Activated naive CD4-positive, alpha-beta T cell (primary cell): ENCODE data around the gene LHPP.
"Not testable (repeated sequence)": the region's sequence is repeated elsewhere in the genome, so short reads cannot be mapped to it uniquely, and the experiment has no call there.

Experiments
- DNase-seq, 4 experiments: peaks; one replicate each; lab custom pipeline; 2025; lab: John Stamatoyannopoulos, UW

Gene LHPP

GRCh38 chr10:124573726-124574455 lies 112.3 kb downstream of the LHPP start:
- no peak for DNase-seq

- DNase-seq = no peak
Measured at GRCh38 chr10:124574456-124575070, 112.9 kb downstream of the LHPP start.

- no peak for DNase-seq
Measured at GRCh38 chr10:124575107-124576035, 113.7 kb downstream of the LHPP start.

DNA sequence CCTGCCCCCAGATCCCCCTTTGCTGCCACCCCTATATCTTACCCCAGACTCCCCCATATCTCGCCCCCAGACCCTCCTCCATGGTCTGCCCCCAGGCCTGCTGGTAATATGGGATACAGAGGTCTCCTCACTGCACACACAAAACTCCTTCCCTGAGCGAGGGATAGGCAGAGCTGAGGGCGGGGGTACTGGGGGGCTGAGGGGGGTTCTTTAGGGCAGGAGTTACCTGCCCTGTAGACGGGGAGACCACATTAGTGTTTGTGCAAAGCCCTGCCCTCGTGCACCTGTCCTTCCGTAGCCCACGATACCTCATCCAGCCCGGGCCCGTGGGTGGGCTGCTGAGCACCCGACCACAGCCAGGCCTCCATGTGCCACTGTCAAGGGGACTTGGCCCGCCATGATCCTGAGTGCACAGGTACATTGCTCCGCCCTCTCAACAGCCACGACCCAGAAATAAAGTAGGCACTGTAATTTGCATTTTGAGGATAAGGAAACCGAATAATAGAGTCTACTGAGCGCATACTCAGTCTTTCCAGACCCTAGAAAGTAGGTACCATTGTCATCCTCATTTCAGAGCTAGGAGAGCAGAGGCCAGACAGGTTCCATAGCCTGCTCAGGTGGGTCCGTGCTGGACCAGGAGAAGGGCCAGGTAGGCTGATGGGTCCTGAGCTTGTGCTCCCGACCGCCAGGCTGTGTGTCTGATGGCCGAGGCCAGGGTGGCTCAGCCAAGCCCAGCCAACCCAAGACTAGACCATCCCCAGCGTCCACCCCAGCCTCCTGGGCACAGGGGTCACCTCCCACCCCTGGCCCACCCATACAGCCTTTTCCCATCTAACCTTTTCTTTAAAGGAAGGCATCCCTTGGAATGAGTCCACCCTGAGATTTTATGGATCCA lies 115.2 kb downstream of the LHPP start:
- no peak for DNase-seq

GRCh38 chr10:124577651-124578050 lies 116.0 kb downstream of the LHPP start:
- no peak for DNase-seq

DNA sequence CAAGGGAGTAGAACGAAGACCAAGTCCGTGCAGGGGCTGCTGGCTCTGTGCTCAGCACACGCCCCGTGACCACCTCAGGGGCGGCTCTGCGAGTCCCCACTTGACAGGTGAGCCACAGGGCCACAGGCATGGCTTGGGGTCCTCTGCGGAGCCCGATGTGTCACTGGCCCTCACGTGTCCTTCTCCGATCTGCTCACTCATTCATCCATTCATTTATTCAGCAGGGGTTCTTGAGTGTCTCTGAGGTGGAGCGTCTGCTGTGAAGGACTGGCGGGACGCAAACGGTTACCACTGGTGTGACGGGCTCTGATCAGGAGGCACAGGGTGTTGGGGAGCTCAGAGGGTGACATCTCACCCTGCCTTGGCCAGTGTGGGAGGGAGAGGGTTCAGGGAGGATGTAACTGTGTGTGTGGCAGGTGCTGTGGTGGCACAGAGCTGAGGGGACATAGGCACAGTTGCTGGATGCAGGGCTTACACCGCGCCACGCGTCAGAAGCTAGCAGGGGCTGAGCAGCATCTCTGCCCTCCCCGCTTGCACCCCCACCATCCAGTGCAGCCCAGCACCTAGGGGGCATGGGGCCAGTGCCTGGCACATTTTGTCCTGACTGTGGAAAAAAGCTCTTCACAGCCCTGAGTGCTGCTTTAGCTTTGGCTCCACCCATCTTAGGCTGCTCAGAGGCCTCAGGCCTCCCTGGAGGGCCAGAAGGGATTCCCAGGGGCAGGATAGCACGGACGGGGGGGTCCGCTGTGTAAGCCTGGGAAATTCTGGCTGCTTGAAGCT lies 116.8 kb downstream of the LHPP start:
- DNase-seq = no peak

DNA sequence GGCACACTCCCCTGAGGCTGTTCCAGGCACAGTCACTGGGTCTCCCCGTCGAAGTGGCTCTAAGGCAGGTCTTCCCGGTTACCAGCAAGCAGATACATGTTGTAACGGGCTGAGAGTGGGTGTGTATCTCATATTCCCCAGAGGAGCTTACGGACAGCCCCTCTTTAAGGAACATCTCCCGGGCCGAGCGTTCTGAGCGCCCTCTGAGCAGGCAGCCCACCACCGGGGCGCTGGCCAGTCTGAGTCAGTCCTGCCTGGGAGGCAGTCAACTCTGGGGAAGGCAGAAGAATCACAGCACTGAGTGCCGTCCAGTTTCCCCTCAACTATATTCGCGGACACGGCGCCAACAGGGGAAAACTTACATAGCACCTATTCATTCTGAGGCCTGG lies 117.4 kb downstream of the LHPP start:
- no peak for DNase-seq

- no peak for DNase-seq
Measured at GRCh38 chr10:124586142-124586541, 124.5 kb downstream of the LHPP start.

- DNase-seq = no peak
Measured at GRCh38 chr10:124587811-124588211, 126.2 kb downstream of the LHPP start.

- not testable (repeated sequence) for DNase-seq
Measured at GRCh38 chr10:124588341-124588735, 126.7 kb downstream of the LHPP start.

DNA sequence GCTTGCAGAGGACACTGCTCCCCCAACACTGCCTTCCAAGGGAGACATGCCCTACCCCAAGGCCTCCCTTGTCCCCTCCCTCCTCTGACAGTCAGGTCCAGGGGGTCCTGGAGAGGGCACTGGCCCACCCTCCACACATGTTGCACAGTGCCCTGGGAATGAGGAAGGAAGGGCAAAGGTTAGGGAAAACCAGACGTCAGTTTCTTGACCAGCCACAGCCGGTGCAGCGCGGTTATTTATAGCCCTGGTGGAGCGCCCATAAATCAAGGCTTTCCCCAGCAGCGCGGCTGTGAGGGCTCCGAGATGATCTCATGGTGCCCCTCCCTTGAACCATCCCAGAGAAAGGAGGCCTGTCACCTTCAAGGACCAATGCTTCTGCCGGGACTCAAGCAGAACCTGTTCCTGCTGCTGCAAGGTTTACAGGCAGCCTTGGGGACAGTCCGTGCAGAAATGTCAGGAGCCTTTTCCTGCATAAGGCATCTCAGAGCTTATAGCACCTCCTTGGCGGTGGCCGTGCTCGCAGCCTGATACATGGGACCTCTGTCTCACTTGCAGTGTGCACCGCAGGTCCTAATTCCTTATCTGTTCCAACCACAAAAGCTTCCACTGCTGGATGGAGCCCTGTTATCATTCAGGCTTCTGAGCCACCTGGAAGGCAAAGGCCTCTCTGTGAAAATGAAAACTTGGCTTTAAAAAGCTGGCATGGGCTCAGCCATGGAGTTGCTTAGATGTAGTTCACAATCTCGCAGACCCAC lies 127.3 kb downstream of the LHPP start:
- DNase-seq = no peak

GRCh38 chr10:124589491-124590041 lies 127.9 kb downstream of the LHPP start:
- no peak for DNase-seq

GRCh38 chr10:124590216-124591122 lies 128.8 kb downstream of the LHPP start:
- no peak for DNase-seq

DNA sequence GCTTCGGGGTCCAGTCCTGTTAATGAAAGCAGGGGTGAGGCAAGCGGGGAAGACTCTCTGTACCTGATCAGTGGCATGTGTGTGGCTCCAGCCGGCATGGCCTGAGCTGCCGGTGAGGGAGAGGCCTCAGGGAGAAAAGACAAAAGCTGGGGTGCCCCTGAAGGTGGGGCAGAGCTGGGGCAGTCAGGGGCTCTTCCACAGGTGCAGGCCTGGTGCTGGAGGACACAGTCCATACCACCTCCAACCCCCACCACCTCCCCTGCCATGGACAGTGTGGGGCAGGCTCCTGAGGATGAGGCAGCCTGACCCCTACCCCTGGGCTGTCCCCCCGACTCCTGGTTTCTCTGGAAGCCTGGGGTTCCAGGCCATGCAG lies 129.5 kb downstream of the LHPP start:
- DNase-seq = no peak

GRCh38 chr10:124592101-124592500 lies 130.5 kb downstream of the LHPP start:
- no peak for DNase-seq

DNA sequence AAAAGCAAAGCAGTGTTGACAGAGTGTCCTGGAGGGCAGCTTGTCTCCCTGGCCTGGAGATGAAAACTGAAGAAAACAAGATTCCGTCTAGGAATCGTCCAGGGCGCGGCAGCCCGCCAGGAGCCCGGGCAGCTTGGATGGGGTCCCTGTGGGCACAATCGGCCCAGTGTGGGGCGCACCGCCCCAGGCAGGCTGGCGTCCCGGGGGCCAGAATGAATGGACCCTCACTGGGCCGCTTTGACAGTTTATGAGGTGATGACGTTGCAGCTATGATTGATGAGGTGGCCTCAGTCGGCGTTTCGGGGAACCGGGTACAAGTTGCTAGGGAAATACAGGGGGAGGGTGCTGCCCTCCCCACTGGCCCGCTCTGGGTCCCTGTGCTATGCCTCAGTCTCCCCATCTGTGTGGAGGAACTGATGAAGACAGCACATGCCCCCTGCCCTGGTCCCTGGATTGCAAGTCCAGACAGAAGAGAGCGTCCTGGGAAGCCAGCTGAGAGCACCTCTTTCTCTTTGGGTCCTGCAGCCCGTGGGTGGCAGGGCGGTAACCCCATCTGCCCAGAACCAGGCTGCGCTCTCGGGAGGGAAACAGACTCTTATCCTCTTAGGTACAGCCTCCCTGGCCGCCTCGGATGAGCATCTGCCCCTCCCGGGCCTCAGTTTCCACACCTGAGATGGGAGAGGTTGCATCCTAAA lies 131.3 kb downstream of the LHPP start:
- no peak for DNase-seq

DNA sequence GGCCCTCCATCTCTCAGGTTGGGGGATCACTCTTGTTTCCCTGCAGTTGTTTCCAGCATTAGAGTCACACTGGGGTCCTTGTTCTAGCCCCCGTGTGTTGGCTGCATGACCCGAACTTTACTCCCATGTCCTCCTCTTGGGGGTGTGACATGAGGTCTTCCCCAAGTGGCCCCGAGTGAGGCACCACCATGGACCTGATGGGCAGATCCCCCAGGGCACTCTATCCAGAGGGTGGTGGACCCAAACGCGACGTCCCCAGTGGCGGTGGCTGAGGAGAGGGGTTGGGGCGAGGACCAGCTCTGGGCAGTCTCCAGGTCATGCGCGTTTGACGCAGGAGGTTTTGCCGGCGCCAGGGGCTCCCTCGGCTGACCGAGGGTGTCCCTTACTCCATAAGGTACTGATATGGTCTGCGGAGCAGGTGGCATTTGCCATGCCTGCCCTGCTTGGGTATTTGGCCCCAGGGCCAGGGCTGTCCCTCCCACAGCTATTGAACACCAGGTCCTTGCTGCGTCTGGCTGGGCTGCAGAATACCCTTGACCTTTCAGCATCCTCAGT lies 131.9 kb downstream of the LHPP start:
- no peak for DNase-seq

- no peak for DNase-seq
Measured at GRCh38 chr10:124594240-124594639, 132.6 kb downstream of the LHPP start.
